CD4-positive, alpha-beta T cell (primary cell): Measurements from ENCODE around the gene MYOCD. TPM values are rescaled to one million over a fixed set of nuclear protein-coding genes. Genes with fewer than 3 reads are reported as not detected.

Source experiments
- ATAC-seq: fragments of 200-7000 bp; cut with Tn5 transposase; one replicate; pipeline ENCODE4 v1.10.0; 2022; ENCODE audit warnings: mild to moderate bottlenecking; ENCODE audit not compliant: poor library complexity
- CTCF ChIA-PET: fragments of 350-600 bp; sonication (Branson Sonifier 250); formaldehyde crosslinking; loops from one replicate; lab custom pipeline; 2021; ENCODE audit warnings: antibody characterized with exemption, inconsistent platforms; lab: Charles Lee
- POLR2A ChIA-PET: fragments of 350-600 bp; sonication (Branson Sonifier 250); formaldehyde crosslinking; loops from one replicate; lab custom pipeline; 2021; ENCODE audit warnings: antibody characterized with exemption, inconsistent platforms; lab: Charles Lee
- DNase-seq, 14 experiments: peaks; one replicate each; pipeline ENCODE4 v3.0.0-alpha.2; 2013 to 2020; ENCODE audit warnings: mixed read lengths in 2 of 14
- H3K27ac ChIP-seq, 2 donors: one replicate each; pipeline versions ENCODE4 v1.5.1 to v1.7.0; 2013; ENCODE audit warnings: low read length in 2 of 2, low read depth in 1 of 2, mild to moderate bottlenecking in 1 of 2
- H3K27me3 ChIP-seq, 2 experiments: 1 replicate in 1 of 2; 2 replicates in 1 of 2; pipeline versions ENCODE4 v1.6.1 to v1.7.0; 2013; ENCODE audit warnings: low read length in 2 of 2, control low read depth in 1 of 2, mild to moderate bottlenecking in 1 of 2, moderate library complexity in 1 of 2; ENCODE audit not compliant: insufficient read depth in 2 of 2, control insufficient read depth in 1 of 2
- H3K36me3 ChIP-seq: one replicate; pipeline ENCODE4 v1.6.1; 2013; ENCODE audit warnings: low read length, control low read depth; ENCODE audit not compliant: insufficient read depth
- H3K4me1 ChIP-seq: one replicate; pipeline ENCODE4 v1.6.1; 2013; ENCODE audit warnings: low read length, control low read depth; ENCODE audit not compliant: insufficient read depth
- H3K4me3 ChIP-seq: one replicate; pipeline ENCODE4 v1.5.1; 2013; ENCODE audit warnings: mild to moderate bottlenecking, low read length, moderate library complexity
- H3K9me3 ChIP-seq, 2 experiments: 1 replicate in 1 of 2; 2 replicates in 1 of 2; pipeline versions ENCODE4 v1.6.1 to v1.7.0; 2013; ENCODE audit warnings: low read length in 2 of 2, mild to moderate bottlenecking in 2 of 2, control low read depth in 1 of 2, moderate library complexity in 1 of 2; ENCODE audit not compliant: control insufficient read depth in 1 of 2, insufficient read depth in 1 of 2
- H3K27ac Mint-ChIP-seq: one replicate; pipeline ENCODE4 v1.8.0; 2020; ENCODE audit warnings: mixed read lengths
- H3K27me3 Mint-ChIP-seq: one replicate; pipeline ENCODE4 v1.8.0; 2021; ENCODE audit warnings: mixed read lengths
- H3K36me3 Mint-ChIP-seq: one replicate; pipeline ENCODE4 v1.8.0; 2021; ENCODE audit warnings: low read depth, mixed read lengths
- H3K4me1 Mint-ChIP-seq: one replicate; pipeline ENCODE4 v1.8.0; 2021; ENCODE audit warnings: low read depth, mixed read lengths
- H3K4me3 Mint-ChIP-seq: one replicate; pipeline ENCODE4 v1.8.0; 2020; ENCODE audit warnings: mild to moderate bottlenecking, mixed read lengths
- H3K9me3 Mint-ChIP-seq: one replicate; pipeline ENCODE4 v1.8.0; 2020; ENCODE audit warnings: mixed read lengths
- intact Hi-C, 2 experiments: fragments of 100-400 bp; cut with DNase I in 1 of 2; cut with micrococcal nuclease in 1 of 2; formaldehyde crosslinking; loops; one replicate each; pipeline versions ENCODE4 v1.15.1 to v1.9.0; 2023 to 2025; cut with DNase I, micrococcal nuclease
- total RNA-seq, 174 experiments: library from RNA in 2 of 174; stranded (reverse) in 2 of 174; gene quantifications; one replicate each; pipeline ENCODE4 v1.2.3 and lab custom pipeline; 2021 to 2026
- TF ChIP-seq, protein P1 (sequence below): fragments of 200-600 bp; IDR thresholded peaks from one replicate; pipeline ENCODE4 v1.8.0; 2022; ENCODE audit warnings: antibody characterized with exemption, mild to moderate bottlenecking

The MYOCD gene
- total RNA-seq, 2 experiments from 2014 or later: not detected

DNA sequence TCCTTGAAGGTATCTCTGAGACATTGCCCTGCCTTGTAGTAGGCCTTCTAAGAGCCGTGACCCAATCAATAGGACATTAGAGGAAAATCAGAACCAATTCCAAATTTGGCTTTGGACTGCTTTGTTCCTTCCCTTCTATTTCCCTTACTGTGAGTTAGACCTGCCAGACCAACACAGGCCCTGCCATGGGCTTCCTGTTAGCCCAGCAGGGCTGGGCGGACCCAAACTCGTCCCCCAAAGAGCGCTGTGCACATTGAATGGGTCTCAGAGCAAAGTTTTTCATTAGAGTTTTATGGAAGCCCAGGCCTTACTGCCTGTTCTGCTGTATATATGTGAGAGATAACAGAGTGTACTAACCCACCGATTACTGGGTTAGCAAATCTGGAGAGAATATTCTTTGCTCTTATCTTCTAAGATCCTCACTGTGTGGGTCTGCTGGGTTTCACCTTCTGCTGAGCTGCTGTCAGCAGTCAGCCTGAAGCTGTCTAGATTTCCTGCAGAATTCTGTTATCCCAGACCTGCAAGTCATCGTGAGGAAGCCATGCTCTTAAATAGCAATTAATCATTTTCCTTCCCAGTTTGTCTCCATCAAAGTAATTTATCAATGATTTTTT lies 129.3 kb downstream of the MYOCD start:
- peaks cover 4 to 19% of the 10 kb centered on the region in 2 experiments for H3K27me3 ChIP-seq
- peaks cover 4% of the 10 kb centered on the region for H3K4me1 ChIP-seq
- ATAC-seq (no peak), DNase-seq (no peak)
- intact Hi-C loops: no loop called here
- H3K36me3 ChIP-seq: no peaks in the 10 kb centered on the region
- H3K4me1 Mint-ChIP-seq: peaks cover 5% of the 10 kb centered on the region
- peaks cover 23% of the 10 kb centered on the region for H3K27me3 Mint-ChIP-seq
- H3K9me3 ChIP-seq: peaks cover 0 to 13% of the 10 kb centered on the region in 2 experiments
- H3K4me3 ChIP-seq: no peak overlapping the region
- TF ChIP-seq, protein P1, sequence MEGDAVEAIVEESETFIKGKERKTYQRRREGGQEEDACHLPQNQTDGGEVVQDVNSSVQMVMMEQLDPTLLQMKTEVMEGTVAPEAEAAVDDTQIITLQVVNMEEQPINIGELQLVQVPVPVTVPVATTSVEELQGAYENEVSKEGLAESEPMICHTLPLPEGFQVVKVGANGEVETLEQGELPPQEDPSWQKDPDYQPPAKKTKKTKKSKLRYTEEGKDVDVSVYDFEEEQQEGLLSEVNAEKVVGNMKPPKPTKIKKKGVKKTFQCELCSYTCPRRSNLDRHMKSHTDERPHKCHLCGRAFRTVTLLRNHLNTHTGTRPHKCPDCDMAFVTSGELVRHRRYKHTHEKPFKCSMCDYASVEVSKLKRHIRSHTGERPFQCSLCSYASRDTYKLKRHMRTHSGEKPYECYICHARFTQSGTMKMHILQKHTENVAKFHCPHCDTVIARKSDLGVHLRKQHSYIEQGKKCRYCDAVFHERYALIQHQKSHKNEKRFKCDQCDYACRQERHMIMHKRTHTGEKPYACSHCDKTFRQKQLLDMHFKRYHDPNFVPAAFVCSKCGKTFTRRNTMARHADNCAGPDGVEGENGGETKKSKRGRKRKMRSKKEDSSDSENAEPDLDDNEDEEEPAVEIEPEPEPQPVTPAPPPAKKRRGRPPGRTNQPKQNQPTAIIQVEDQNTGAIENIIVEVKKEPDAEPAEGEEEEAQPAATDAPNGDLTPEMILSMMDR: no peak
- no peak overlapping the region for H3K4me3 Mint-ChIP-seq
- ChIA-PET CTCF (no interaction called here), POLR2A (no interaction called here)
- H3K27ac Mint-ChIP-seq: no peak overlapping the region
- H3K27ac ChIP-seq: no peak overlapping the region
- H3K9me3 Mint-ChIP-seq: peaks cover 3% of the 10 kb centered on the region
- H3K36me3 Mint-ChIP-seq: no peaks in the 10 kb centered on the region

DNA sequence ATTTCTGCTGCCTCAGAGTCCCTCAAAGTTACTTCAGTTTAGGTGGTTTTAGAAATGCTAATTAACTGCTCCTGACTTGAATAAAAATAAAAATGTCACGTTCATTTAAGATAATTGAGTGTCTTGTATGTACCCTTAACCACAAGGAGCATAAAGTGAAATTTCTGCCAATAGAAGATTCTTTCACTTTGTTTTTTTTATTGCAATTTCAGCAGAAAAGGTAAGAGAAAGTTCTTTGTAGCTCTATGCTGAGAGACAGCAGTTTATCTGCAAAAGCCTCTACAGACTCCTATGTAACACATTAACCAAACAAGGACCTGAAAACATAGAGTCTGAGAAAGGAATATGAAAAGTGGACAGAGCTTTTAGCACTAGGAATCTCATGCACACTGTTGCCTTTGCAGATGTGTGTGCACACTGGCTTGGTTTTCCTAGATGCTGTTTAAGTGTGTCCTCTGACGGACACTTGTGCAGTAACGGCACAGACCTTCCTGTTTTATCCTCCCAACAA lies 135.2 kb downstream of the MYOCD start:
- peaks cover 0 to 2% of the 10 kb centered on the region in 2 experiments for H3K27me3 ChIP-seq
- POLR2A ChIA-PET: no interaction called here
- no peaks in the 10 kb centered on the region for H3K4me1 ChIP-seq
- intact Hi-C loops: no loop called here
- ATAC-seq (no peak), DNase-seq (no peak)
- H3K36me3 ChIP-seq: no peaks in the 10 kb centered on the region
- H3K4me1 Mint-ChIP-seq: no peaks in the 10 kb centered on the region
- H3K4me3 ChIP-seq: no peak overlapping the region
- peaks cover 8% of the 10 kb centered on the region for H3K9me3 Mint-ChIP-seq
- no peaks in the 10 kb centered on the region for H3K27me3 Mint-ChIP-seq
- peaks cover 0 to 11% of the 10 kb centered on the region in 2 experiments for H3K9me3 ChIP-seq
- TF ChIP-seq, protein P1: no peak
- CTCF ChIA-PET: no interaction called here
- H3K27ac ChIP-seq: no peak overlapping the region
- H3K4me3 Mint-ChIP-seq: no peak overlapping the region
- H3K27ac Mint-ChIP-seq: no peak overlapping the region
- H3K36me3 Mint-ChIP-seq: no peaks in the 10 kb centered on the region

DNA sequence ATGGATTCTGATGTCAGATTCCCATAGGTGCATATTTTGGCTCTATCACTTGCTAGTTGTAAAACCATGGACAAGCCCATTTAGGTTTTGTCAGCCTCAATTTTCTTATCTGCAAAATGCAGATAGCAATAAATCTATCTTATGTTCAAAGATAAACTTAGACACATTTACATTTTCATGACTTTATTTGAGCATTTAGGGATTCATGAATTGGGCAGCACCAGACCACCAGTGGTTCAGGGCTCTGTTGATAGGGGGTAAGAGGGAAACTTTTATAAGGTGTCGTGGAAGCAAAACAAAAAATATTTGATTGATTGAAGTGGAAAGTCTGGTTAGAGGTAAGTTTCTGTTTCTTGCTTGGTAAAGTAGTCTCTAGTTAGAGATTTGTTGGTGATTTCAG lies 140.9 kb downstream of the MYOCD start:
- no peaks in the 10 kb centered on the region for H3K4me1 Mint-ChIP-seq
- ChIA-PET CTCF (no interaction called here), POLR2A (no interaction called here)
- intact Hi-C loops: no loop called here
- peaks cover 21% of the 10 kb centered on the region for H3K9me3 Mint-ChIP-seq
- DNase-seq (no peak), ATAC-seq (no peak)
- Histone ChIP-seq H3K36me3 (no peaks in the 10 kb centered on the region), H3K27ac (no peak overlapping the region), H3K27me3 (no peaks in the 10 kb centered on the region), H3K9me3 (peaks cover 4 to 11% of the 10 kb centered on the region in 2 experiments), H3K4me1 (no peaks in the 10 kb centered on the region), H3K4me3 (no peak overlapping the region)
- no peak overlapping the region for H3K4me3 Mint-ChIP-seq
- no peaks in the 10 kb centered on the region for H3K27me3 Mint-ChIP-seq
- TF ChIP-seq, protein P1: no peak
- no peaks in the 10 kb centered on the region for H3K36me3 Mint-ChIP-seq
- H3K27ac Mint-ChIP-seq: no peak overlapping the region
